Measurements from ENCODE around the gene TRUB2. TPM values are rescaled to one million over a fixed set of nuclear protein-coding genes. Genes with fewer than 3 reads are reported as not detected.

TRUB2 gene
- total and polyA plus RNA-seq, 2 donors (not counting 3 experiments of a cell fraction or from before 2014, with no cell fraction given): 21.1 to 39.3 TPM

DNA sequence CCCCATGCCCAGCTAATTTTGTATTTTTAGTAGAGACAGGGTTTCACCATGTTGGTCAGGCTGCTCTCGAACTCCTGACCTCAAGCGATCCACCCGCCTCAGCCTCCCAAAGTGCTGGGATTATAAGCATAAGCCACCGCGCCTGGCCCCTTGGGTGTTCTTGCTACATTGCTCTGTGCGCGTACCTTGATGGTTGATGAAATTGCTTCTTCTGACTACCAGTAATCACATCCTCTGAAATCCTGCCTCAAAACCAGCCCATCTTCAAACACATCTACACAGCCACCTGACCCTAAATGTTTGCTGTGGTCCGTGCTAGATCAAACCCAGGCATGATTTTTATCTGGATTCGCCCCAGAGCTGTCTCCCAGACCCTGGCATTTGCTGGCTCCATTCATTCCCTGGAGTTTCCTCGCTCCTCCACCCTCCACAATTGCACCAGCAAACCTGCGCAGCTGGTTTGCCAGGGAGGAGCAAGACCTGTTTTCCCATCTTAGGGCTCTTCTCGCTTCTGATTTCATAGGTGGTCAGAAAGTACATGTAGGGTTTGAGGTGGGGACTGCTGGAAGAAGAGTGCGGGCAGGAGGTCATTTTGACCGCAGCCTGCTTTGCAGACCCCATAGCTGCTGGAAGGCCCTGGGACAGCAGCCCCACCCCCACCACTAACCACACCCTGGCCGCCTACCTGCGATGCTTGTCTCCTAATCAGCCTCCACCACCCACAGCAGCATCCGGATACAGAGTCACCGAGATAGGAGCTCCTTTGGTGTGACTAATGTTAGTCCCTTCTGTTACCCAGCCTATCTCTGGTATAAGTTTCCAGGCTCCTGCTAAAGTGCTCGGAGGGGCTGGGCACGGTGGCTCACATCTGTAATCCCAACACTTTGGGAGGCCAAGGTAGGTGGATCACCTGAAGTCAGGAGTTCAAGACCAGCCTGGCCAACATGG, 23.4 kb downstream of the TRUB2 start:
- Histone ChIP-seq H3K79me2 (ENCODE audit: control insufficient read depth, insufficient read depth, low read length) (no peaks in the 10 kb centered on the region), H3K4me3 (replicated peaks in 1 of 3; ENCODE audit: insufficient read depth in 1 of 3, low read depth in 1 of 3, low read length in 3 of 3) (no peak overlapping the region), H3K9me3 (replicated peaks; ENCODE audit: control insufficient read depth, insufficient read depth, low read length) (no peaks in the 10 kb centered on the region), H3K27ac (ENCODE audit: insufficient read depth, low read depth, low read length) (no peak overlapping the region), H3K4me2 (ENCODE audit: insufficient read depth, low read length) (no peak overlapping the region), H3K36me3 (ENCODE audit: control insufficient read depth in 2 of 2, extremely low read depth in 1 of 2, insufficient read depth in 2 of 2, low read length in 2 of 2) (no peaks in the 10 kb centered on the region), H3K4me1 (ENCODE audit: control insufficient read depth, extremely low read depth, insufficient read depth, low read length) (peaks cover 6% of the 10 kb centered on the region), H2AFZ (ENCODE audit: low read depth, low read length) (no peak overlapping the region), H3K27me3 (ENCODE audit: control insufficient read depth in 2 of 2, insufficient read depth in 2 of 2, low read length in 2 of 2) (no peaks in the 10 kb centered on the region), H3K9ac (replicated peaks; ENCODE audit: extremely low read depth, insufficient read depth, low read length) (no peak overlapping the region), H3K9me1 (replicated peaks; ENCODE audit: control insufficient read depth, extremely low read depth, insufficient read depth, low read length) (no peaks in the 10 kb centered on the region), H4K20me1 (replicated peaks; ENCODE audit: control insufficient read depth, extremely low read depth, insufficient read depth, low read length) (no peaks in the 10 kb centered on the region)
- dilution Hi-C loops (cut with MboI; ENCODE audit: extremely low pct_ligation_motif_present, low sequenced_read_pairs) (no loop called here), intact Hi-C loops (cut with micrococcal nuclease) (loop anchor here (10.0 kb wide), 1 partner anchor 256 kb away; the partner anchor contains the start of gene SPTAN1)
- DNase-seq (ENCODE audit: low read depth, low spot score) (no peak), FAIRE-seq (no peak)
- BruUV-seq (replicated peaks): no TSS peak
- POLR2A ChIA-PET: no interaction called here
- CTCF ChIA-PET: interaction anchor here (3.1 kb wide), 1 partner anchor 43 kb away, joined by 17 read pairs; no protein-coding TSS in a partner anchor
- TF ChIP-seq JUN (IDR thresholded peaks at IDR 0.05; ENCODE audit: borderline replicate concordance, insufficient read depth, insufficient read length, low read depth) (no peak), POLR2A (IDR thresholded peaks at IDR 0.05; ENCODE audit: low read depth, low read length) (no peak), EZH2 (IDR thresholded peaks at IDR 0.05; ENCODE audit: borderline replicate concordance, low read depth, low read length, severe bottlenecking) (no peak), GATA2 (IDR thresholded peaks at IDR 0.05; ENCODE audit: insufficient read depth, insufficient read length, low read depth, low read length) (no peak)
- TF ChIP-seq, protein P1, sequence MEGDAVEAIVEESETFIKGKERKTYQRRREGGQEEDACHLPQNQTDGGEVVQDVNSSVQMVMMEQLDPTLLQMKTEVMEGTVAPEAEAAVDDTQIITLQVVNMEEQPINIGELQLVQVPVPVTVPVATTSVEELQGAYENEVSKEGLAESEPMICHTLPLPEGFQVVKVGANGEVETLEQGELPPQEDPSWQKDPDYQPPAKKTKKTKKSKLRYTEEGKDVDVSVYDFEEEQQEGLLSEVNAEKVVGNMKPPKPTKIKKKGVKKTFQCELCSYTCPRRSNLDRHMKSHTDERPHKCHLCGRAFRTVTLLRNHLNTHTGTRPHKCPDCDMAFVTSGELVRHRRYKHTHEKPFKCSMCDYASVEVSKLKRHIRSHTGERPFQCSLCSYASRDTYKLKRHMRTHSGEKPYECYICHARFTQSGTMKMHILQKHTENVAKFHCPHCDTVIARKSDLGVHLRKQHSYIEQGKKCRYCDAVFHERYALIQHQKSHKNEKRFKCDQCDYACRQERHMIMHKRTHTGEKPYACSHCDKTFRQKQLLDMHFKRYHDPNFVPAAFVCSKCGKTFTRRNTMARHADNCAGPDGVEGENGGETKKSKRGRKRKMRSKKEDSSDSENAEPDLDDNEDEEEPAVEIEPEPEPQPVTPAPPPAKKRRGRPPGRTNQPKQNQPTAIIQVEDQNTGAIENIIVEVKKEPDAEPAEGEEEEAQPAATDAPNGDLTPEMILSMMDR (IDR thresholded peaks at IDR 0.05; ENCODE audit: extremely low read depth in 1 of 2, insufficient read depth in 1 of 2, low read depth in 1 of 2, low read length in 2 of 2): no peak

Measured in endothelial cell of umbilical vein (primary cell).